ENCODE measurements around the gene SOX5.
"Not testable (repeated sequence)": the region's sequence is repeated elsewhere in the genome, so short reads cannot be mapped to it uniquely, and the experiment has no call there.

DNA sequence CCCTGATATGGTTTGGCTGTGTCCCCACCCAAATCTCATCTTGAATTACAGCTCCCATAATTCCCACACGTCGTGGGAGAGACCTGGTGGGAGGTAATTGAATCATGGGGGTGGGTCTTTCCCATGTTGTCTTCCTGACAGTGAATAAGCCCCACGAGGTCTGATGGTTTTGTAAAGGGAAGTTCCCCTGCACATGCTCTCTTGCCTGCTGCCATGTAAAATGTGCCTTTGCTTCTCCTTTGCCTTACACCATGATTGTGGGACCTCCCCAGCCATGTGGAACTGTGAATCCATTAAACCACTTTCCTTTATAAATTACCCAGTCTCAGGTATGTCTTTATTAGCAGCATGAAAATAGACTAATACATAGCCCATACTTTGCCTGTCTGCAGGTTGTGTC is 458.4 kb downstream of the SOX5 start:
- not testable (repeated sequence) for TF ChIP-seq POLR2AphosphoS5, POLR2A, POU2F2, TAF1 (IDR thresholded peaks at IDR 0.05; ENCODE audit: low read depth, low read length)
